Activated CD8-positive, alpha-beta memory T cell treated with anti-CD3 and anti-CD28 coated beads for 1 hour (primary cell): ENCODE results near the gene ADGRV1.

ENCODE experiments used
- DNase-seq, 2 donors: peaks; one replicate each; pipeline ENCODE4 v3.0.0-alpha.2; 2020; ENCODE audit warnings: low read depth in 1 of 2; ENCODE audit errors: extremely low read depth in 1 of 2

ADGRV1 gene

GRCh38 chr5:91177639-91178038 lies 619.0 kb downstream of the ADGRV1 start:
- no peak for DNase-seq

GRCh38 chr5:91178461-91178860 lies 619.9 kb downstream of the ADGRV1 start:
- no peak for DNase-seq

- DNase-seq, result no peak
These were observed 620.4 kb downstream of the ADGRV1 start for GRCh38 chr5:91179018-91179417.

DNA sequence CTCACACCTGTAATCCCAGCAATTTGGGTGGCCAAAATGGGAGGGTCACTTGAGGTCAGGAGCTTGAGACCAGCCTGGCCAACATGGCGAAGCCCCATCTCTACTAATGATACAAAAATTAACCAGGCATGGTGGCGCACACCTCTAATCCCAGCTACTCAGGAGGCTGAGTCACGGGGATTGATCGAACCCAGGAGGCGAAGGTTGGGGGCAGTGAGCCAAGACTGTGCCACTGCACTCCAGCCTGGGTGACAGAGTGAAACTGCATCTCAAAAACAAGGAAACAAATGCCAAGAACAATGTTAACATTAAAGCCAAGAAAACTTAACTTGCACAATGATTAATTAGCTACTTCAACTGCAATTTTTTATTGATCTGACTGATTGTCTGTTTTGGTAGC lies 621.9 kb downstream of the ADGRV1 start:
- DNase-seq, result no peak

DNA sequence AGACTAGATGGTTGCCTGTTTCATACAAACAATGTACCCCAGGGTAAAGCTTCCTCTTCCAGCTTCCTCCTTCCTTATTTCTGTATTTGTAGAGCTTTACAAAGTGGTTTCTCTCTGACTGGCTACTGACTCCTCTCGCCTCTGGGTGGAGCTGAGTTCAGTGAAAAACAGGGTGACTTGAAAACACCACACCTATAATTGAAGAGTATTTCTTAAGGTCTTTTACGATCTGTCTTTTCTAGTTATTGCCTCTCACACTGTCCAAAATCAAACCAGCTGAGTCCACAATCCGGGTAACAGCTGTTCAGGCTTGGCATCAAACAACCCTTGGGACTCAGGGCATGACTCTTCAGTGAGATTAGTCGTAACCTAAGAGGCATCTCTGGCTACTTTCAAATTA lies 624.2 kb downstream of the ADGRV1 start:
- no peak for DNase-seq

GRCh38 chr5:91183743-91184142 lies 625.1 kb downstream of the ADGRV1 start:
- DNase-seq, result no peak

DNA sequence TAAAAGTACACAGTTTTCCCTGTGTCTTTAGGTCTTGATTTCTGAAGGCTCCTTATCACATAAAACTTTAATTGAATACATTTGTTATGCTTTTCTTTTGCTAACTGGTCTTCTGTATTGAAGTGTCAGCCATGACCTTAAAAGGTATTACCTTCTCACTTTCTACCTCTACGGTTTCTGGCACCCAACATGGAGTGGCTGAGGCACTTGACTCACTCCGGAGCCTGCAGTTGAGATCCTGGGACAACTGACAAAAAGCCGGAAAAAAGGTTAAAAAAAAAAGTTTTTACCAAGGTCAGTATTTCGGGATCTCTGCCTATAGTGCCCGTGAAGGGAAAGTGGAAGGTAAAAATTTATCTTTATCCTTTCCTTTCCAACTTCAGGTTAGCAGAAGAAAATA lies 627.5 kb downstream of the ADGRV1 start:
- DNase-seq, result no peak

DNA sequence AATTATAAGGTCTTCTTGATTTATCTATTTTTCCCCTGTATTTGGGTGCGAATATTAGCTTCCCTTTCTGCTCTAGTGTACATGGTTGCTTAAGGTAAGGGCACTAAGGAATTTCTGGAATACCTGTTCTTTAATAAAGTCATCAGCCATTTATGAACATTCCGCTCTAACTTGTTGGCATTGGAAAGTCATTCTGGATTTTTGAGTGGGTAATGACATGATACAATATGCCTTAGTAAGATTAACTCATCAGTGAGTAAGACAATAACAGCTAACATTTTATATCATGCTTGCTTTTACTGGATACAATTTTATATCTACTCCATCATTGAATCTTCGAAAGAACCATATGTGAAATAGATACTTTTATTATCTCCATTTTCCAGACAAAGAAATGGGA lies 628.4 kb downstream of the ADGRV1 start:
- no peak for DNase-seq

DNA sequence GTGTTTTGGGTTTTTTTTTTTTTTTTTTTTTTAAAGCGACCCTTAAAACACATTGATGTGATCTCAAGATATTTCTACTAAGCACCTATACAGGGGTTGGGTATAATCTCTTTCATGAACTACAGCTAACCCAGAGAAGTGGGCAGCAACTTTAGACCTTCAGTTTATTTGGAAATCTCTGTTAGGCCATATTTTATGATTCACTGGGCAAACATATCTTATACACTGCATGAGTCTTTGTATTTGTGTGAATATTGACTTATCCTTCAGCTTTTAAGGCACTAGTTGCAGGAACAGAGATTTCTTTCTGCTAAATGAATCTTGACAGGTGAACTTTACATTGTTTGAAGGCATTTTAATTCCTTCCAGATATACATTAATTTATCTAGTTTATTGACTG lies 630.2 kb downstream of the ADGRV1 start:
- DNase-seq, result no peak

GRCh38 chr5:91189480-91190313 lies 631.1 kb downstream of the ADGRV1 start:
- no peak for DNase-seq

DNA sequence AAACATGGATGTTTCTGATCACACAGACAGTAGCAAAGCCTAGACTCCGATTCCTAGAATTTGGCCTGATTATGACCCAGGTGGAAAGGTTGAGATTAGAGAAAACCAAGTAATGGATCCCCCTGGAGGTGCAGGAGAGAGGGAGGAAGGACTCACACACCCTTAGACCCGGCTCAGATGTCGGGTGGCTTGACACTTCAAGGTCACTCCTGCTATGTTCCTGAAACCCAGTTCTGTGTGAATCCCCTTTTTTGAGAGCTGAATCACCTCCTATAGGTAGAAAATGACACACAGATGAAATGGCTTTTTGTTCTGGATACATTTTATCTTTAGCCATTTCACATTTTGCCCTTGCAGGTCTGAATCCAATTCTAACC lies 631.7 kb downstream of the ADGRV1 start:
- no peak for DNase-seq

GRCh38 chr5:91194824-91195381 lies 636.3 kb downstream of the ADGRV1 start:
- no peak for DNase-seq

DNA sequence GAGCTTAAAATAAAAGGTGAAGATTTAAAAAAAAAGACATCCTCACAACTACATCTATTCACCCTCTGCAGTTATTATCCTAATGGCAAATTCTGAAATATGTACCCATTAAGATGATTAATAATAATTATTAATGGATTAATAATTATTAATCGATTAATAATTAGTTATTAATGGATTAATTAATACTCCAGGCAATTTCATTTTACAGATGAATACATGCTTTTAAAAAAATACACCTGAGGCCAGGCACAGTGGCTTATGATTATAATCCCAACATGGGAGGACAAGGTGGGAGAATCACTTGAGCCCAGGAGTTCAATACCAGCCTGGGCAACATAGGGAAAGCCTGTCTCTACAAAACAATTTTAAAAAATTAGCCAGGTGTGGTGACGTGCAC lies 642.1 kb downstream of the ADGRV1 start:
- no peak for DNase-seq

DNA sequence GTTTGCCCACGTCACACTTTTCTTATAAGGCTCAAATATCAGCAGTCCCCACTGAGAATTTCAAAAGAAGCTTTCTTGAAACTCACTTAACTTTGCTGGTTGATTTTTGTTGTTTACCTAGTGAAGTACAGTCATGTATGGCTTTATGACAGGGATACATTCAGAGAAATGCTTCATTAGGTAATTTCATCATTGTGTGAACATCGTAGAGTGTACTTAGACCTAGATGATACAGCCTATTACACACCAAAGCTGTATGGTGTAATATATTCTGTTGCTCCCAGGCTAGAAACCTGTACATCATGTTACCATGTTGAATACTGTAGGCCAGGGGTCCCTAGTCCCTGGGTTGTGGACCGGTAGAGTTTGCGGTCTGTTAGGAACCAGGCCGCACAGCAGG lies 647.5 kb downstream of the ADGRV1 start:
- DNase-seq, result no peak

- DNase-seq, result no peak
These were observed 648.1 kb downstream of the ADGRV1 start for GRCh38 chr5:91206734-91207133.

GRCh38 chr5:91207248-91207647 lies 648.7 kb downstream of the ADGRV1 start:
- DNase-seq, result no peak

- no peak for DNase-seq
These were observed 653.6 kb downstream of the ADGRV1 start for GRCh38 chr5:91211997-91212713.

GRCh38 chr5:91212714-91213092 lies 654.1 kb downstream of the ADGRV1 start:
- DNase-seq, result no peak
